Smooth muscle cell (in vitro differentiated cells): ENCODE measurements around the gene TBC1D3B. TPM values are rescaled to one million over a fixed set of nuclear protein-coding genes. Genes with fewer than 3 reads are reported as not detected.

Experiments
- DNase-seq: peaks from one replicate; lab custom pipeline; 2025; ENCODE audit not compliant: unreplicated experiment; lab: John Stamatoyannopoulos, UW
- H2AFZ ChIP-seq: fragments of 200-600 bp; sonication (generic); 2 replicates; pipeline ENCODE4 v1.6.0; 2016; ENCODE audit warnings: antibody characterized with exemption, low read depth, mild to moderate bottlenecking
- H3F3A ChIP-seq: fragments of 200-600 bp; sonication (generic); 2 replicates; pipeline ENCODE4 v1.6.0; 2017; ENCODE audit warnings: antibody characterized with exemption, low read depth
- H3K27ac ChIP-seq: fragments of 200-600 bp; sonication (generic); 2 replicates; pipeline ENCODE4 v1.5.1; 2016; ENCODE audit warnings: low read depth, mild to moderate bottlenecking
- H3K27me3 ChIP-seq: fragments of 200-600 bp; sonication (generic); 2 replicates; pipeline ENCODE4 v1.6.1; 2016; ENCODE audit warnings: low read depth, mild to moderate bottlenecking
- H3K36me3 ChIP-seq: fragments of 200-600 bp; sonication (generic); 2 replicates; pipeline ENCODE4 v1.5.1; 2016; ENCODE audit warnings: low read depth
- H3K4me1 ChIP-seq: fragments of 200-600 bp; sonication (generic); 2 replicates; pipeline ENCODE4 v1.5.1; 2016; ENCODE audit warnings: low read depth
- H3K4me2 ChIP-seq: fragments of 200-600 bp; sonication (generic); 2 replicates; pipeline ENCODE4 v1.6.0; 2016; ENCODE audit warnings: mild to moderate bottlenecking
- H3K4me3 ChIP-seq: fragments of 200-600 bp; sonication (generic); 2 replicates; pipeline ENCODE4 v1.5.1; 2016; ENCODE audit warnings: mild to moderate bottlenecking
- H3K79me2 ChIP-seq: fragments of 200-600 bp; sonication (generic); 2 replicates; pipeline ENCODE4 v1.6.0; 2016; ENCODE audit warnings: low read depth, mild to moderate bottlenecking
- H3K9ac ChIP-seq: fragments of 200-600 bp; sonication (generic); 2 replicates; pipeline ENCODE4 v1.6.0; 2016; ENCODE audit warnings: low read depth
- H3K9me3 ChIP-seq: fragments of 200-600 bp; sonication (generic); replicated peaks from 2 replicates; pipeline ENCODE4 v1.5.1; 2016; ENCODE audit warnings: low read depth
- H4K20me1 ChIP-seq: fragments of 200-600 bp; sonication (generic); 2 replicates; pipeline ENCODE4 v1.6.0; 2016; ENCODE audit warnings: low read depth
- WGBS: methylation state at CpG from one replicate; pipeline ENCODE4 v1.1.7; 2016; ENCODE audit warnings: low lambda C conversion rate; 5-methylcytosine and 5-hydroxymethylcytosine counted together
- polyA plus RNA-seq: library from polyadenylated mRNA; unstranded; fragments of >200 nt; fragmentation: Nextera tagmentation; extraction: Ambion mirVana; gene quantifications from 2 replicates; pipeline ENCODE4 v1.2.1, GENCODE V29; 2016
- total RNA-seq: library from RNA; depleted of rRNA; stranded (reverse); fragments of >200 nt; gene quantifications from 2 replicates; pipeline ENCODE4 v1.2.3, GENCODE V29; 2014
- TF ChIP-seq, protein P1 (sequence below): fragments of 200-600 bp; sonication (generic); IDR thresholded peaks from 2 replicates; pipeline ENCODE4 v1.5.1; 2017; ENCODE audit warnings: borderline replicate concordance, mild to moderate bottlenecking, antibody characterized with exemption; ENCODE audit not compliant: insufficient read depth, poor library complexity, severe bottlenecking

TBC1D3B gene
- total and polyA plus RNA-seq, 2 experiments from 2014 or later = 1.4 TPM; not detected in 1

DNA sequence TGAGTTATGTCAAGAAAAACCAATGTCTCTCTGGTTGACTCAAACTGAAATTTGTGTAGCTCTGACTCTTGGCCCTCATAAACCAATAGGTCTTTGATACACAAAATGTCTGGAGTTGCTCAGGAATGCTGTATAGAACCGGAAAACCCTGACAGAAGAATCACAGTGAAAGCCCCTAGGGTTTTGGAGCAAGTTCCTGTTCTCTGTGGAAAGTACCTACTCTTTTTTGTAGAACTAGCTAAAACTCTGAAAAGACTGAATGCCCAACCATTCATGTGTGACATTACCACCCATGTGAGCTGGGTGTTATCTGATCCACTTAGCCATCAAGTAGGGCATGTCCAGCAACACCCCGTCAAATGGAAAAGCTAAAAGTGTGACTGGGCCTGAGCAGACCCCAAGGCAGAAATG lies 44.0 kb downstream of the TBC1D3B start:
- no peak for DNase-seq
- Histone ChIP-seq H3K9me3 (no peaks in the 10 kb centered on the region), H3K4me1 (no peaks in the 10 kb centered on the region), H3K27ac (no peak overlapping the region), H2AFZ (no peak overlapping the region), H3K4me2 (no peak overlapping the region), H3K27me3 (peaks cover 22% of the 10 kb centered on the region), H3K79me2 (no peaks in the 10 kb centered on the region), H4K20me1 (no peaks in the 10 kb centered on the region), H3K4me3 (no peak overlapping the region), H3F3A (no peaks in the 10 kb centered on the region), H3K36me3 (no peaks in the 10 kb centered on the region), H3K9ac (no peak overlapping the region)
- WGBS = 68% methylated on average over 2 of the region's 2 CpGs
- TF ChIP-seq, protein P1, sequence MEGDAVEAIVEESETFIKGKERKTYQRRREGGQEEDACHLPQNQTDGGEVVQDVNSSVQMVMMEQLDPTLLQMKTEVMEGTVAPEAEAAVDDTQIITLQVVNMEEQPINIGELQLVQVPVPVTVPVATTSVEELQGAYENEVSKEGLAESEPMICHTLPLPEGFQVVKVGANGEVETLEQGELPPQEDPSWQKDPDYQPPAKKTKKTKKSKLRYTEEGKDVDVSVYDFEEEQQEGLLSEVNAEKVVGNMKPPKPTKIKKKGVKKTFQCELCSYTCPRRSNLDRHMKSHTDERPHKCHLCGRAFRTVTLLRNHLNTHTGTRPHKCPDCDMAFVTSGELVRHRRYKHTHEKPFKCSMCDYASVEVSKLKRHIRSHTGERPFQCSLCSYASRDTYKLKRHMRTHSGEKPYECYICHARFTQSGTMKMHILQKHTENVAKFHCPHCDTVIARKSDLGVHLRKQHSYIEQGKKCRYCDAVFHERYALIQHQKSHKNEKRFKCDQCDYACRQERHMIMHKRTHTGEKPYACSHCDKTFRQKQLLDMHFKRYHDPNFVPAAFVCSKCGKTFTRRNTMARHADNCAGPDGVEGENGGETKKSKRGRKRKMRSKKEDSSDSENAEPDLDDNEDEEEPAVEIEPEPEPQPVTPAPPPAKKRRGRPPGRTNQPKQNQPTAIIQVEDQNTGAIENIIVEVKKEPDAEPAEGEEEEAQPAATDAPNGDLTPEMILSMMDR = no peak

DNA sequence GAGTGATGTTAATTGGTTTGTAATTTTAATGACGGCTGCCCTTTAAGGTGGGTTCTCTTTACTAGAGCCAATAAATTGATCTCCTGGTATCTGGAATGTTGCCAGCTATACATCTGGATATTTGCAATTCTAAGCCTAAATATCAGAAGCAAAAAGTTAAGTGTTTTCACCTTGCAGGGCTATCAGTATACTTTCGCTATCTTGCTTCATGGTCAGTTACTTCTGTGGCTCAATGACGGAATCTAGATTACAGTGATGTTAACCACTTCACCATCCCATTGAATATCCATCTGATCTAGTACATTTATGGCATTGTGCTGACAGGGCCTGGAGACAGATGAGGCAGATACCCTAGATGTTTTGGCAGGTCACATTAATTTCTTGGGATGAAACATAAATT lies 44.5 kb downstream of the TBC1D3B start:
- H3K4me3 ChIP-seq = no peak overlapping the region
- no peaks in the 10 kb centered on the region for H3K36me3 ChIP-seq
- no peaks in the 10 kb centered on the region for H3K4me1 ChIP-seq
- no peak overlapping the region for H3K27ac ChIP-seq
- no peaks in the 10 kb centered on the region for H3F3A ChIP-seq
- peaks cover 21% of the 10 kb centered on the region for H3K27me3 ChIP-seq
- H3K4me2 ChIP-seq = no peak overlapping the region
- no peaks in the 10 kb centered on the region for H3K9me3 ChIP-seq
- TF ChIP-seq, protein P1 = no peak
- H3K79me2 ChIP-seq = no peaks in the 10 kb centered on the region
- H4K20me1 ChIP-seq = no peaks in the 10 kb centered on the region
- no peak overlapping the region for H2AFZ ChIP-seq
- H3K9ac ChIP-seq = no peak overlapping the region
- 88% methylated on average over 3 of the region's 3 CpGs for WGBS
- DNase-seq = no peak

DNA sequence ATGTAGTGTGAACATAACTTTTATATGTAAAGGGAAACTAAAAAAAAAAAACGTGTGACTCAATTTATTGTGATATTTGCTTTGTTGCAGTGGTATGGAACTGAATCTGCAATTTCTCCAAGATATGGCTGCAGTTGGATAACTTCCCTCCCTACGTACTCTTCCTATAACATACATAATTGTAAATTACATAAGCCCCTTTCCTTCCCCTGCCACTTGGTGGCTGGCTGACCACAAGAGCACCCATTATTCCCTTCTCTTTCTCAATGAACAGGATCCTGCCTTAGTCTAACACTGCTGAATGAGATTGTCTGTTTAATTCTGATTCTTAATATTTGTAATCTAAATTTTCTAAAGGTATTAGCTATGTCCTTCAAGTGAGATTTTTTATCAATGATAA lies 45.0 kb downstream of the TBC1D3B start:
- WGBS = 76% methylated on average over 2 of the region's 2 CpGs
- H3K4me2 ChIP-seq = no peak overlapping the region
- no peaks in the 10 kb centered on the region for H3K79me2 ChIP-seq
- TF ChIP-seq, protein P1 = no peak
- no peak for DNase-seq
- no peaks in the 10 kb centered on the region for H3F3A ChIP-seq
- no peak overlapping the region for H3K4me3 ChIP-seq
- no peaks in the 10 kb centered on the region for H3K9me3 ChIP-seq
- no peaks in the 10 kb centered on the region for H4K20me1 ChIP-seq
- H3K27ac ChIP-seq = no peak overlapping the region
- no peak overlapping the region for H2AFZ ChIP-seq
- no peak overlapping the region for H3K9ac ChIP-seq
- H3K4me1 ChIP-seq = no peaks in the 10 kb centered on the region
- H3K36me3 ChIP-seq = no peaks in the 10 kb centered on the region
- peaks cover 21% of the 10 kb centered on the region for H3K27me3 ChIP-seq

DNA sequence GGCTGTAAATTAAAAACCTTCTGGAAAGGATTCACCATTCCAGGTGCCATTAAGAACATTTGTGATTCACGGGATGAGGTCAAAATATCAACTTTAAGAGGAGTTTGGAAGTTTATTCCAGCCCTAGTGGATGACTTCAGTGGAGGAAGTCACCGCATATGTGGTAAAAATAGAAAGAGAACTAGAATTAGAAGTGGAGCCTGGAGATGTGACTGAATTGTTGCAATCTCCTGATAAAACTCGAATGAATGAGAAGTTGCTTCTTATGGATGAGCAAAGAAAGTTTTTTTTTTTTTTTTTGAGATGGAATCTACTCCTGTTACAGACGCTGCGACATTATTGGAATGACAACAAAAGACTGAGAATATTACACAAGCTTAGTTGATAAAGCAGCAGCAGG lies 46.1 kb downstream of the TBC1D3B start:
- TF ChIP-seq, protein P1 = no peak
- Histone ChIP-seq H3K36me3 (no peaks in the 10 kb centered on the region), H3K9me3 (no peaks in the 10 kb centered on the region), H3K27ac (no peak overlapping the region), H3K4me1 (no peaks in the 10 kb centered on the region), H3K4me3 (no peak overlapping the region), H3K9ac (no peak overlapping the region), H2AFZ (no peak overlapping the region), H3K4me2 (no peak overlapping the region), H3F3A (no peaks in the 10 kb centered on the region), H3K27me3 (peaks cover 21% of the 10 kb centered on the region), H3K79me2 (no peaks in the 10 kb centered on the region), H4K20me1 (no peaks in the 10 kb centered on the region)
- WGBS = 75% methylated on average over 5 of the region's 5 CpGs
- DNase-seq = no peak
